K562 (cell line): ENCODE measurements around the gene NDST3. TPM values are rescaled to one million over a fixed set of nuclear protein-coding genes. Genes with fewer than 3 reads are reported as not detected.
A peak's percentile ranks its signal among the peaks of the same experiment; 100 is the strongest.

Source experiments
- CBX2 ChIP-seq: fragments of 200-600 bp; sonication (generic); IDR thresholded peaks from one replicate; pipeline ENCODE4 v1.6.1; 2012; ENCODE audit warnings: mild to moderate bottlenecking, low read length, inconsistent platforms; ENCODE audit not compliant: insufficient read depth, poor library complexity, severe bottlenecking
- DPF2 ChIP-seq: fragments of 450-650 bp; IDR thresholded peaks from 2 replicates; pipeline ENCODE4 v1.6.1; 2016
- FOXJ3 ChIP-seq: sonication (generic); formaldehyde crosslinking; IDR thresholded peaks from 2 replicates; pipeline ENCODE4 v1.4.0; 2020; ENCODE audit warnings: mild to moderate bottlenecking, missing genetic modification reagents
- NR2C2 ChIP-seq, 2 experiments: fragments of 200-800 bp in 1 of 2; sonication (Bioruptor generic) in 1 of 2; sonication (generic) in 1 of 2; formaldehyde crosslinking in 1 of 2; IDR thresholded peaks; 2 replicates each; pipeline versions ENCODE4 v1.6.1 to v1.8.0; 2016 to 2022; ENCODE audit warnings: mild to moderate bottlenecking in 1 of 2, missing compliant biosample characterization in 1 of 2, missing genetic modification characterization in 1 of 2, missing genetic modification reagents in 1 of 2
- SAFB2 ChIP-seq: fragments of 200-400 bp; formaldehyde crosslinking; IDR thresholded peaks from 2 replicates; pipeline ENCODE4 v1.6.1; 2018; ENCODE audit warnings: borderline replicate concordance, low read length, low read depth, moderate library complexity; ENCODE audit not compliant: severe bottlenecking
- SNRNP70 ChIP-seq: fragments of 200-400 bp; formaldehyde crosslinking; optimal IDR thresholded peaks from 2 replicates; pipeline ENCODE3; 2017; ENCODE audit warnings: low read depth, low read length
- SRSF3 ChIP-seq: fragments of 200-400 bp; formaldehyde crosslinking; IDR thresholded peaks from 2 replicates; pipeline ENCODE4 v1.6.1; 2016; ENCODE audit warnings: mild to moderate bottlenecking, low read length, moderate library complexity; ENCODE audit not compliant: insufficient read depth
- U2AF2 ChIP-seq: fragments of 200-400 bp; formaldehyde crosslinking; optimal IDR thresholded peaks from 2 replicates; pipeline ENCODE3; 2017; ENCODE audit warnings: low read depth, mild to moderate bottlenecking, low read length
- ZNF224 ChIP-seq: sonication (generic); formaldehyde crosslinking; IDR thresholded peaks from 2 replicates; pipeline ENCODE4 v1.8.0; 2022; ENCODE audit warnings: mild to moderate bottlenecking, missing genetic modification reagents
- ZNF263 ChIP-seq: sonication (generic); formaldehyde crosslinking; IDR thresholded peaks from 2 replicates; pipeline ENCODE4 v1.8.0; 2022; ENCODE audit warnings: mild to moderate bottlenecking, missing genetic modification reagents, borderline replicate concordance
- polyA plus RNA-seq, 8 experiments: library from polyadenylated mRNA; depleted of rRNA in 4 of 8; stranded (reverse) in 5 of 8; unstranded in 3 of 8; fragments of >200 nt; fragmentation: Nextera tagmentation in 2 of 8; fragmentation: Illumina TruSeq in 1 of 8; extraction: Ambion mirVana in 2 of 8; extraction: Trizol in 1 of 8; gene quantifications; 2 replicates each; pipeline versions ENCODE4 v1.2.1 to v1.2.3, GENCODE V29; 2011 to 2014; ENCODE audit warnings: inconsistent platforms in 1 of 8, missing spikeins in 1 of 8
- total RNA-seq, 7 experiments: library from RNA; depleted of rRNA in 6 of 7; stranded (reverse); fragments of >200 nt in 6 of 7; fragmentation: Illumina TruSeq in 2 of 7; extraction: Trizol in 2 of 7; gene quantifications; 2 replicates each; pipeline versions ENCODE4 v1.2.1 to v1.2.3, GENCODE V29; 2011 to 2021; ENCODE audit warnings: low replicate concordance in 1 of 7
- TF ChIP-seq, protein P1 (sequence below): sonication (generic); formaldehyde crosslinking; IDR thresholded peaks from 2 replicates; pipeline ENCODE4 v1.8.0; 2022; ENCODE audit warnings: mild to moderate bottlenecking, missing genetic modification reagents
- TF ChIP-seq, protein P2 (sequence below): fragments of 250-450 bp; sonication (Bioruptor Pico); IDR thresholded peaks from 2 replicates; pipeline ENCODE4 v1.5.0; 2021
- TF ChIP-seq, protein P3 (sequence below): fragments of 450-650 bp; formaldehyde crosslinking; conservative IDR thresholded peaks from 2 replicates; pipeline ENCODE4 v1.4.0; 2022; ENCODE audit warnings: mild to moderate bottlenecking, missing genetic modification characterization
- TF ChIP-seq, protein P4 (sequence below): fragments of 450-650 bp; IDR thresholded peaks from one replicate; pipeline ENCODE4 v1.6.1; 2018; ENCODE audit warnings: mild to moderate bottlenecking, moderate library complexity; ENCODE audit not compliant: partially characterized antibody

The NDST3 gene
- total and polyA plus RNA-seq, 9 of the 15 experiments (the other 6 are each of a cell fraction or from before 2014, with no cell fraction given) = not detected

DNA sequence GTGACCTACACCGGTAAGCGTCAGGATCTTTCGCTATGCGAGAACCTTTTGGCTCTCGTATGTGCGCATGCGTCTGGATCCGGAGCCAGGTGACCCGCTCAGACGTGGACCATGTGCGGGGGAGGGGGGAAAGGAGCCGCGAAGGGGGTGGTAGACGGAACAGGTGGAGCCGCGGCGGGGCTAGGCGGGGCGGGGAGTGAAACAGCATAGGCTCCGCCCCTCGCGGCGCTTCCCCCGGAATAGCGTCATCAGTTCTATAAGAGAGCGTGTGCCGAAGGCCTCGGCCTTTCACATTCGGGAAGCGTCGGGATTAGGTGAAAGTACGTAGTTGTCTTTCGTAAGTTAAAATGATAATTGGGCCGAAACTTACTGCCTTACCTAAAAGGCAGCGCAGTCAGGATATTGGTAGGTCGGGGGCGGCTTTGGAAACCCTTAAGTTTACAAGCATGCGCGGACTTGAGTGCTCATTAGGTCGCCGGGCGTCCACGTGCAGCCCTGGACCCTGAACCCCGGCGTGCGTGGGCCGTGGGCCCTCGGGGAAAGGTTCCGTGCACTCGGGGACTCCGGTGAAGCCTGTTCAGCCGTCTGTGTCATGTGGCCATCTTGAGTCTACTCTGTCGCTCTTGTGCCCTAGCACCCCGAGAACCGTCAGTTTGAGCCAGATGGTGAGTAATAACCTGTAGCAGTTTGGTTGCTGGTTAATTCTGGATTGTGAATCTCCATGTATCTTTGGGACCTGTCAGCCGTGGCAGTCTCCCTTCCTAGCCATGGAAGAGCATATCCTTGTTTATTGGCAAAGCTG lies 244.4 kb downstream of the NDST3 start (continued):
- TF ChIP-seq, protein P1, sequence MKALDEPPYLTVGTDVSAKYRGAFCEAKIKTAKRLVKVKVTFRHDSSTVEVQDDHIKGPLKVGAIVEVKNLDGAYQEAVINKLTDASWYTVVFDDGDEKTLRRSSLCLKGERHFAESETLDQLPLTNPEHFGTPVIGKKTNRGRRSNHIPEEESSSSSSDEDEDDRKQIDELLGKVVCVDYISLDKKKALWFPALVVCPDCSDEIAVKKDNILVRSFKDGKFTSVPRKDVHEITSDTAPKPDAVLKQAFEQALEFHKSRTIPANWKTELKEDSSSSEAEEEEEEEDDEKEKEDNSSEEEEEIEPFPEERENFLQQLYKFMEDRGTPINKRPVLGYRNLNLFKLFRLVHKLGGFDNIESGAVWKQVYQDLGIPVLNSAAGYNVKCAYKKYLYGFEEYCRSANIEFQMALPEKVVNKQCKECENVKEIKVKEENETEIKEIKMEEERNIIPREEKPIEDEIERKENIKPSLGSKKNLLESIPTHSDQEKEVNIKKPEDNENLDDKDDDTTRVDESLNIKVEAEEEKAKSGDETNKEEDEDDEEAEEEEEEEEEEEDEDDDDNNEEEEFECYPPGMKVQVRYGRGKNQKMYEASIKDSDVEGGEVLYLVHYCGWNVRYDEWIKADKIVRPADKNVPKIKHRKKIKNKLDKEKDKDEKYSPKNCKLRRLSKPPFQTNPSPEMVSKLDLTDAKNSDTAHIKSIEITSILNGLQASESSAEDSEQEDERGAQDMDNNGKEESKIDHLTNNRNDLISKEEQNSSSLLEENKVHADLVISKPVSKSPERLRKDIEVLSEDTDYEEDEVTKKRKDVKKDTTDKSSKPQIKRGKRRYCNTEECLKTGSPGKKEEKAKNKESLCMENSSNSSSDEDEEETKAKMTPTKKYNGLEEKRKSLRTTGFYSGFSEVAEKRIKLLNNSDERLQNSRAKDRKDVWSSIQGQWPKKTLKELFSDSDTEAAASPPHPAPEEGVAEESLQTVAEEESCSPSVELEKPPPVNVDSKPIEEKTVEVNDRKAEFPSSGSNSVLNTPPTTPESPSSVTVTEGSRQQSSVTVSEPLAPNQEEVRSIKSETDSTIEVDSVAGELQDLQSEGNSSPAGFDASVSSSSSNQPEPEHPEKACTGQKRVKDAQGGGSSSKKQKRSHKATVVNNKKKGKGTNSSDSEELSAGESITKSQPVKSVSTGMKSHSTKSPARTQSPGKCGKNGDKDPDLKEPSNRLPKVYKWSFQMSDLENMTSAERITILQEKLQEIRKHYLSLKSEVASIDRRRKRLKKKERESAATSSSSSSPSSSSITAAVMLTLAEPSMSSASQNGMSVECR (CRISPR knock-in tag) = peak; percentile 73; the same call in 1 of the 2 replicates
- TF ChIP-seq SRSF3 (no peak), NR2C2 (CRISPR knock-in tag; IDR thresholded peaks at IDR 0.05) (peak; percentile 38; the same call in 1 of the 2 replicates), NR2C2 (tag; IDR thresholded peaks at IDR 0.05) (peak; percentile 9; the same call in 1 of the 2 replicates), FOXJ3 (no peak), ZNF224 (CRISPR knock-in tag) (no peak), CBX2 (no peak), SNRNP70 (peak; percentile 99), U2AF2 (no peak), DPF2 (no peak), SAFB2 (no peak), ZNF263 (CRISPR knock-in tag) (peak; percentile 59; the same call in 1 of the 2 replicates)
- TF ChIP-seq, protein P2, sequence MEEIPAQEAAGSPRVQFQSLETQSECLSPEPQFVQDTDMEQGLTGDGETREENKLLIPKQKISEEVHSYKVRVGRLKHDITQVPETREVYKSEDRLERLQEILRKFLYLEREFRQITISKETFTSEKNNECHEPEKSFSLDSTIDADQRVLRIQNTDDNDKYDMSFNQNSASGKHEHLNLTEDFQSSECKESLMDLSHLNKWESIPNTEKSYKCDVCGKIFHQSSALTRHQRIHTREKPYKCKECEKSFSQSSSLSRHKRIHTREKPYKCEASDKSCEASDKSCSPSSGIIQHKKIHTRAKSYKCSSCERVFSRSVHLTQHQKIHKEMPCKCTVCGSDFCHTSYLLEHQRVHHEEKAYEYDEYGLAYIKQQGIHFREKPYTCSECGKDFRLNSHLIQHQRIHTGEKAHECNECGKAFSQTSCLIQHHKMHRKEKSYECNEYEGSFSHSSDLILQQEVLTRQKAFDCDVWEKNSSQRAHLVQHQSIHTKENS (CRISPR knock-in tag) = no peak
- TF ChIP-seq, protein P3, sequence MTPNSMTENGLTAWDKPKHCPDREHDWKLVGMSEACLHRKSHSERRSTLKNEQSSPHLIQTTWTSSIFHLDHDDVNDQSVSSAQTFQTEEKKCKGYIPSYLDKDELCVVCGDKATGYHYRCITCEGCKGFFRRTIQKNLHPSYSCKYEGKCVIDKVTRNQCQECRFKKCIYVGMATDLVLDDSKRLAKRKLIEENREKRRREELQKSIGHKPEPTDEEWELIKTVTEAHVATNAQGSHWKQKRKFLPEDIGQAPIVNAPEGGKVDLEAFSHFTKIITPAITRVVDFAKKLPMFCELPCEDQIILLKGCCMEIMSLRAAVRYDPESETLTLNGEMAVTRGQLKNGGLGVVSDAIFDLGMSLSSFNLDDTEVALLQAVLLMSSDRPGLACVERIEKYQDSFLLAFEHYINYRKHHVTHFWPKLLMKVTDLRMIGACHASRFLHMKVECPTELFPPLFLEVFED = 0 out of 2 replicates have a peak, but pooled peaks have one; percentile 86
- TF ChIP-seq, protein P4, sequence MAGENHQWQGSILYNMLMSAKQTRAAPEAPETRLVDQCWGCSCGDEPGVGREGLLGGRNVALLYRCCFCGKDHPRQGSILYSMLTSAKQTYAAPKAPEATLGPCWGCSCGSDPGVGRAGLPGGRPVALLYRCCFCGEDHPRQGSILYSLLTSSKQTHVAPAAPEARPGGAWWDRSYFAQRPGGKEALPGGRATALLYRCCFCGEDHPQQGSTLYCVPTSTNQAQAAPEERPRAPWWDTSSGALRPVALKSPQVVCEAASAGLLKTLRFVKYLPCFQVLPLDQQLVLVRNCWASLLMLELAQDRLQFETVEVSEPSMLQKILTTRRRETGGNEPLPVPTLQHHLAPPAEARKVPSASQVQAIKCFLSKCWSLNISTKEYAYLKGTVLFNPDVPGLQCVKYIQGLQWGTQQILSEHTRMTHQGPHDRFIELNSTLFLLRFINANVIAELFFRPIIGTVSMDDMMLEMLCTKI = no peak
